ENCODE results near the gene TBC1D9. TPM values are rescaled to one million over a fixed set of nuclear protein-coding genes. Genes with fewer than 3 reads are reported as not detected.

TBC1D9 gene
- total RNA-seq, 1 donor from 2014 or later, result 22.1 TPM

DNA sequence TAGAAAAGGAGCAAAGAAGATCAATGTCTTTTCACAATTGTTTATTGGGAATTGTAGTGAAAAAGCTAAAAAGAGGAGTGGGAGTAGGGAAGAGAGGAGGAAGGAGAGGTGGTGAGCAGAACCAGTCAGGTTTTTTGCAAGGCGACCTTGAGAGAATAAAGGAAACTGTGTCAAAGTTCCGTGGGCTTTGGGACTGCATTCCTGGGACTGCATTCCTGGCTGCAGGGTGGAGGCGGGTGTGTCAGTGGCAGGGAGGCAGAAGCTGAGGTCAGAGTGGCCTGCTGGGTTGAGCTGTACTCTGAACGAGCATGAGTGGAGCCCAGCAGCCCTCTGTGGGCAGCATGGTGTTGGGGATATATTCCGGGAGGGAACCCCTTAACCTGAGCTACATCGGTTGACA, 120.6 kb downstream of the TBC1D9 start:
- Histone ChIP-seq H3K27ac (no peak overlapping the region), H3K4me1 (peaks cover 7% of the 10 kb centered on the region), H3K4me3 (no peak overlapping the region), H3K9me3 (no peaks in the 10 kb centered on the region), H3K36me3 (peaks cover 0 to 21% of the 10 kb centered on the region in 2 donors), H3K27me3 (no peaks in the 10 kb centered on the region)
- no peak for DNase-seq (ENCODE audit: extremely low spot score in 2 of 2)
- TF ChIP-seq POLR2A (IDR thresholded peaks at IDR 0.05) (no peak), POLR2AphosphoS5 (IDR thresholded peaks at IDR 0.05; ENCODE audit: insufficient read depth in 1 of 2, low read depth in 1 of 2) (no peak)
- TF ChIP-seq, protein P1, sequence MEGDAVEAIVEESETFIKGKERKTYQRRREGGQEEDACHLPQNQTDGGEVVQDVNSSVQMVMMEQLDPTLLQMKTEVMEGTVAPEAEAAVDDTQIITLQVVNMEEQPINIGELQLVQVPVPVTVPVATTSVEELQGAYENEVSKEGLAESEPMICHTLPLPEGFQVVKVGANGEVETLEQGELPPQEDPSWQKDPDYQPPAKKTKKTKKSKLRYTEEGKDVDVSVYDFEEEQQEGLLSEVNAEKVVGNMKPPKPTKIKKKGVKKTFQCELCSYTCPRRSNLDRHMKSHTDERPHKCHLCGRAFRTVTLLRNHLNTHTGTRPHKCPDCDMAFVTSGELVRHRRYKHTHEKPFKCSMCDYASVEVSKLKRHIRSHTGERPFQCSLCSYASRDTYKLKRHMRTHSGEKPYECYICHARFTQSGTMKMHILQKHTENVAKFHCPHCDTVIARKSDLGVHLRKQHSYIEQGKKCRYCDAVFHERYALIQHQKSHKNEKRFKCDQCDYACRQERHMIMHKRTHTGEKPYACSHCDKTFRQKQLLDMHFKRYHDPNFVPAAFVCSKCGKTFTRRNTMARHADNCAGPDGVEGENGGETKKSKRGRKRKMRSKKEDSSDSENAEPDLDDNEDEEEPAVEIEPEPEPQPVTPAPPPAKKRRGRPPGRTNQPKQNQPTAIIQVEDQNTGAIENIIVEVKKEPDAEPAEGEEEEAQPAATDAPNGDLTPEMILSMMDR (IDR thresholded peaks at IDR 0.05), result no peak
- intact Hi-C loops (cut with DNase I), result no loop called here

DNA sequence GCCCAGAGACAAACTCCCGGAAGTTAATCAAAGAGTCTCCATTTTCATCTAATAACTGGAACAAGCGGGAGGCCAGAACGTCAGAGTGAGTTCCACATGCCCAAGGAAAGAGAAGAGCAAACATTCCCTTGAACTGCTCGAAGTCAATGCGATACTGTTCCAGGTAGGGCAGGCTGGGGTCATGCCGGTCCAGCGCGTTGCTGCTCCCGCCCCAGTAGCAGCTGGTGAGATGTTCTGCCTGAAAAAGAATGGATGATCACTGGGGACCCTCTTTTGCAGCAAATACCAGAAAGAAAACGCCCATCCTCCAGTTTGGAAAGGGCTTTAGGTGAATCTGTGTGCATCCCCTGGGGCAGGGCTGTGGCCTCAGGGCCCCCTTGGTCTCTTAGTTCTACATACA, 122.2 kb downstream of the TBC1D9 start:
- intact Hi-C loops (cut with DNase I), result no loop called here
- H3K36me3 ChIP-seq, result peaks cover 0 to 21% of the 10 kb centered on the region in 2 donors
- TF ChIP-seq POLR2A (IDR thresholded peaks at IDR 0.05) (no peak), POLR2AphosphoS5 (IDR thresholded peaks at IDR 0.05; ENCODE audit: insufficient read depth in 1 of 2, low read depth in 1 of 2) (no peak)
- TF ChIP-seq, protein P1 (IDR thresholded peaks at IDR 0.05), result no peak

DNA sequence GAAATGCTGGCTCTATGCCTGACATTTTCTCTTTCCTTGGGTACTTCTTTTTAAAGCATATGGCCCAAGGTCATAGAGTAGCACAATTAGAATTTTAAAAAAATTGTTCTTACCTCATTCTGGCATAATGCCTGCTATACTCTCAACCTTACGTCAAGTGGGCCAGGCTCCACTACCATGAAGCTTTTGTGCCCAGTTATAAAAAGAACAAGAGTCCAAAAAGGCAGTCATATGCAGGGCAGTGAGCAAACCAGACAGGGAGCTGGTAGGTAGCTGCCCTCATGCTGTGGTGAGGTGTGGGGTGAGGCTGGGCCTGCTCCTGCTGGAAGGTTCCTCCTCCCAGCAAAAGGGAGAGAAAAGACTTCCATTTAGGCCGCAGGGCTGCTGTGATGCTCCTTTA, 123.1 kb downstream of the TBC1D9 start:
- Histone ChIP-seq H3K27ac (no peak overlapping the region), H3K4me3 (no peak overlapping the region), H3K36me3 (peaks cover 0 to 21% of the 10 kb centered on the region in 2 donors), H3K9me3 (no peaks in the 10 kb centered on the region), H3K27me3 (no peaks in the 10 kb centered on the region), H3K4me1 (peaks cover 7% of the 10 kb centered on the region)
- DNase-seq (ENCODE audit: extremely low spot score in 2 of 2), result no peak
- intact Hi-C loops (cut with DNase I), result no loop called here
- TF ChIP-seq POLR2A (IDR thresholded peaks at IDR 0.05) (no peak), POLR2AphosphoS5 (IDR thresholded peaks at IDR 0.05; ENCODE audit: insufficient read depth in 1 of 2, low read depth in 1 of 2) (no peak)
- TF ChIP-seq, protein P1 (IDR thresholded peaks at IDR 0.05), result no peak

More for the DNA sequence above, 122.2 kb downstream of the TBC1D9 start:
- Histone ChIP-seq H3K27me3 (no peaks in the 10 kb centered on the region), H3K9me3 (no peaks in the 10 kb centered on the region), H3K4me3 (no peak overlapping the region), H3K4me1 (peaks cover 7% of the 10 kb centered on the region), H3K27ac (no peak overlapping the region)
- no peak for DNase-seq (ENCODE audit: extremely low spot score in 2 of 2)

DNA sequence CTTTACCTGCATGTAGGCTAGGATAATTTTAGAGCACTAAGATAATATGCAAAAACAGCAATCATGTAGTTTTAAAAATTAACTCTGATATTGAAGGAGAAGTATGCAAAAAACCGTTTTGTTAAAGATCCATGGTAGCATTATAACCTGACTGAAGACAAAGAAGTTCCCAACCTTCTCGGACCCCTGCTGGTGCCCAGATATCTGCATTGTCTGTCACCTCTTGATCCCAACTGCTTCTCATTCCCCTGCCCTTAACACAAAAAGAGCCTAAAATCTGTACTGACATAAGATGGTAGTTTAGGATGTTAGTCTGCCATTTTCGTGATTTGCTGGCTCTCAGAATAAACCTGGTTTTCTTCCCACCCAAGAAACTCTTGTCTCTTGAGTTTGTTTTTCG, 125.9 kb downstream of the TBC1D9 start:
- intact Hi-C loops (cut with DNase I), result no loop called here
- Histone ChIP-seq H3K27me3 (no peaks in the 10 kb centered on the region), H3K4me1 (no peaks in the 10 kb centered on the region), H3K9me3 (no peaks in the 10 kb centered on the region), H3K4me3 (no peak overlapping the region), H3K27ac (no peak overlapping the region), H3K36me3 (peaks cover 0 to 24% of the 10 kb centered on the region in 2 donors)
- TF ChIP-seq, protein P1 (IDR thresholded peaks at IDR 0.05), result no peak
- TF ChIP-seq POLR2AphosphoS5 (IDR thresholded peaks at IDR 0.05; ENCODE audit: insufficient read depth in 1 of 2, low read depth in 1 of 2) (no peak), POLR2A (IDR thresholded peaks at IDR 0.05) (no peak)
- DNase-seq (ENCODE audit: extremely low spot score in 2 of 2), result no peak

DNA sequence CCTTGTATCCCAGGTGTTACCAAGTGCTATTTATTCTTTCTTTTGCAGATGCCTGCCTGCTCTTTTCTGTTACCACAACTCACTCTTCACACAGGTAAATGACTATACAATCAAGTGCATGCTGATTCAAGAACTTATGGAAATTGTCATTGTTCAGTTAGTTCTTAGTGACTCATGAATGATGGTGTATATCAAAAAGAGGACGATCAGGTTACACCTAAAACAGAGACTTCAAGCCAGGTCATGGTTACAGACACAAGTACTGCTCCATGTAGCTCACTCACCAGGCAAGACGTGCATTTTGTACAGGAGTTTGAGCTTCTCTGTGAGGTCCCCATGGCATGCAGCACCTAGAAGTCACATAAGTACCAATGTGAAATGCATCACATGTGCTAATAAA, 128.2 kb downstream of the TBC1D9 start:
- H3K27me3 ChIP-seq, result no peaks in the 10 kb centered on the region
- H3K4me1 ChIP-seq, result no peaks in the 10 kb centered on the region
- H3K4me3 ChIP-seq, result no peak overlapping the region
- no peaks in the 10 kb centered on the region for H3K9me3 ChIP-seq
- intact Hi-C loops (cut with DNase I), result no loop called here
- TF ChIP-seq POLR2AphosphoS5 (IDR thresholded peaks at IDR 0.05; ENCODE audit: insufficient read depth in 1 of 2, low read depth in 1 of 2) (no peak), POLR2A (IDR thresholded peaks at IDR 0.05) (no peak)
- TF ChIP-seq, protein P1 (IDR thresholded peaks at IDR 0.05), result no peak
- H3K36me3 ChIP-seq, result peaks cover 0 to 29% of the 10 kb centered on the region in 2 donors
- no peak overlapping the region for H3K27ac ChIP-seq
- no peak for DNase-seq (ENCODE audit: extremely low spot score in 2 of 2)
